Left lung (tissue), 10 donors: ENCODE data around the gene KRT28. TPM values are rescaled to one million over a fixed set of nuclear protein-coding genes. Genes with fewer than 3 reads are reported as not detected.

ENCODE experiments used
- ATAC-seq: fragments of 200-7000 bp; cut with Tn5 transposase; one replicate; pipeline ENCODE4 v1.9.1; 2020; ENCODE audit warnings: moderate library complexity
- DNase-seq, 4 donors: peaks; one replicate each; pipeline ENCODE4 v3.0.0-alpha.2; 2013 to 2020
- H3K27ac ChIP-seq, 2 donors: fragments of 200-600 bp; sonication (generic) in 1 of 2; one replicate each; pipeline versions ENCODE4 v1.5.0 to v1.8.0; 2020 to 2021
- H3K27me3 ChIP-seq, 2 donors: fragments of 200-600 bp; sonication (generic) in 1 of 2; one replicate each; pipeline versions ENCODE4 v1.5.0 to v1.8.0; 2020 to 2021
- H3K36me3 ChIP-seq, 2 donors: fragments of 200-600 bp; sonication (generic) in 1 of 2; one replicate each; pipeline versions ENCODE4 v1.5.0 to v1.8.0; 2020 to 2021
- H3K4me1 ChIP-seq, 2 donors: fragments of 200-600 bp; one replicate each; pipeline ENCODE4 v1.8.0; 2021
- H3K4me3 ChIP-seq, 2 donors: fragments of 200-600 bp; sonication (generic) in 1 of 2; one replicate each; pipeline versions ENCODE4 v1.5.0 to v1.8.0; 2020 to 2021; ENCODE audit warnings: mild to moderate bottlenecking in 1 of 2
- H3K9me3 ChIP-seq, 2 donors: fragments of 200-600 bp; sonication (generic) in 1 of 2; one replicate each; pipeline versions ENCODE4 v1.5.0 to v1.8.0; 2020 to 2021
- intact Hi-C, 2 donors: fragments of 100-400 bp; cut with DNase I; formaldehyde crosslinking; loops; one replicate each; pipeline versions ENCODE4 v1.11.2 to v1.14.2; 2022
- polyA plus RNA-seq, 6 donors: library from polyadenylated mRNA; unstranded; fragments of 120-200 nt; gene quantifications; one replicate each; pipeline ENCODE4 v1.2.1, GENCODE V29; 2013; ENCODE audit not compliant: insufficient read length in 6 of 6
- total RNA-seq, 2 donors: library from RNA; stranded (reverse); fragmentation: NEBNext Ultra II Directional; extraction: Animal tissue kit (Norgen Biotek cat#: 25700); gene quantifications; one replicate each; pipeline ENCODE4 v1.2.1, GENCODE V29; 2021
- TF ChIP-seq, protein P1 (sequence below), 2 donors: fragments of 200-600 bp; sonication (generic) in 1 of 2; IDR thresholded peaks; one replicate each; pipeline versions ENCODE4 v1.5.0 to v1.8.0; 2021; ENCODE audit warnings: antibody characterized with exemption in 2 of 2
- donor health status: DM: no; HTN: yes; CAD: no.
- donor health status: DM: no; HTN: no; CAD: no.

The KRT28 gene
- total and polyA plus RNA-seq, 8 donors: not detected

DNA sequence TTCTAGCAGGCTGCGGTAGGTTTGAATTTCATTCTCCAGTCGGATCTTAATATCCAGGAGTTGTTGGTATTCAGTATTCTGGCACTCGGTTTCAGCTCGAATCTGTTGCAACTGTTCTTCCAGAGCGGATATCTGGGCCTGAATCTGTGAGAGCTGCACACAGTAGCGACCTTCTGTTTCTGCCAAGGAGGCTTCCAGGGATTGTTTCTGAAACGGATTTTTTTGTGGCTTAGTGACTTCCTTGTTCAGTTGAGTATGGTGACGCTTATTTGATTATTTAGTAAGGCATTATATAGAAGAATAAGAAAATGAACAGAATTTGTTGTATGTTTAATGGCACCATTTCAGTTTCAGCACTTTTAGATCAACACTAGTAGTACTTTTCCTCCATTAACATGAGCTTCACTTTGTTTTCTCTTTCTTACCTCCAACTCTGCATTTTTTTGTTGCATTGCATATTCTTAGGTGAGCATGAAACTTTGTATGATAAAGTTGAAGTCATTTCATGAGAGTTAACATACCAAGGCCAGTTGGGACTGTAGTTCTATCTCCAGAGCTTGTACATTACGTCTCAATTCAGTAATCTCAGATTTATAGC lies 19.9 kb upstream of the KRT28 start:
- H3K4me3 ChIP-seq: peak overlapping the region; percentile 42 to 61
- peaks cover 0 to 8% of the 10 kb centered on the region in 2 donors for H3K4me1 ChIP-seq
- peak overlapping the region; percentile 89 to 91 for H3K27ac ChIP-seq
- peaks cover 0 to 11% of the 10 kb centered on the region in 2 donors for H3K36me3 ChIP-seq
- DNase-seq (peak in 2 of 4 donors; percentile 2 to 7), ATAC-seq (peak; percentile 15)
- intact Hi-C loops: no loop called here
- H3K9me3 ChIP-seq: no peaks in the 10 kb centered on the region
- TF ChIP-seq, protein P1, sequence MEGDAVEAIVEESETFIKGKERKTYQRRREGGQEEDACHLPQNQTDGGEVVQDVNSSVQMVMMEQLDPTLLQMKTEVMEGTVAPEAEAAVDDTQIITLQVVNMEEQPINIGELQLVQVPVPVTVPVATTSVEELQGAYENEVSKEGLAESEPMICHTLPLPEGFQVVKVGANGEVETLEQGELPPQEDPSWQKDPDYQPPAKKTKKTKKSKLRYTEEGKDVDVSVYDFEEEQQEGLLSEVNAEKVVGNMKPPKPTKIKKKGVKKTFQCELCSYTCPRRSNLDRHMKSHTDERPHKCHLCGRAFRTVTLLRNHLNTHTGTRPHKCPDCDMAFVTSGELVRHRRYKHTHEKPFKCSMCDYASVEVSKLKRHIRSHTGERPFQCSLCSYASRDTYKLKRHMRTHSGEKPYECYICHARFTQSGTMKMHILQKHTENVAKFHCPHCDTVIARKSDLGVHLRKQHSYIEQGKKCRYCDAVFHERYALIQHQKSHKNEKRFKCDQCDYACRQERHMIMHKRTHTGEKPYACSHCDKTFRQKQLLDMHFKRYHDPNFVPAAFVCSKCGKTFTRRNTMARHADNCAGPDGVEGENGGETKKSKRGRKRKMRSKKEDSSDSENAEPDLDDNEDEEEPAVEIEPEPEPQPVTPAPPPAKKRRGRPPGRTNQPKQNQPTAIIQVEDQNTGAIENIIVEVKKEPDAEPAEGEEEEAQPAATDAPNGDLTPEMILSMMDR (IDR thresholded peaks at IDR 0.05): no peak
- H3K27me3 ChIP-seq: peaks cover 0 to 5% of the 10 kb centered on the region in 2 donors

DNA sequence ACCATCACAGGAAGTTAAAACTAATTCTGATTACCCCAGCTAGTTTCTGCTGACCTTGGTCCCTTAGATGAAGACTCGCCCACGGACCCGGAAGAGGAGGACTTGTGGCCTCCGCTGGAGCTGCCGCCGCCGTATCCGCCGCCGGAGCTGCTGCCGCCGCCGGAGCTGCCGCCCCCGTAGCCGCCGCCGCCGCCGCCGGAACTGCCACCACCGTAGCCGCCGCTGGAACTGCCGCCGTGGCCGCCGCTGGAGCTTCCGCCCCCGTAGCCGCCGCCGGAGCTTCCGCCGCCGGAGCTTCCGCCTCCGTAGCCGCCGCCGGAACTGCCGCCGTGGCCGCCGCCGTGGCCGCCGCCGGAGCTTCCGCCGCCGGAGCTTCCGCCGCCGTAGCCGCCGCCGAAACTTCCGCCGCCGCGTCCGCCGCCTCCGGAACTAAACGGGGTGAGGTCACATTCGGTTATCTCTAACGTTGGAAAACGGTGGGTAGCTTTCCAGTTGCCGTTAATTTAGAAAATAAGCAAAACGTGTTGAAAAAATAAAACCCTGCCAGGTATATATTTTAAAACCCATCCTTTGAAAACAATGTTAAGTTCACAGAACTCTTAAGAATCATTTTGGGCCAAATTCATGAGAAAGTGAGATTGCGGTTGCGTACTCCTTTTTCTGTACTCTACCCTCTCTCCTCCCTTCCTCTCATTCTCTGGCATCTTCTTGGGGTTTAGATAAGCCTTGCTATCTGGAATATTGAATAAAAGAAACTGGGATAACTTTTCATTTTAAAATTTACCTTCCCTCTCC lies 19.2 kb upstream of the KRT28 start:
- peak; percentile 94 for ATAC-seq
- H3K27ac ChIP-seq: peak overlapping the region; percentile 89 to 91
- peak overlapping the region; percentile 42 to 61 for H3K4me3 ChIP-seq
- H3K9me3 ChIP-seq: no peaks in the 10 kb centered on the region
- DNase-seq: peak; percentile 70 to 92 (median 82)
- intact Hi-C loops: no loop called here
- peaks cover 0 to 5% of the 10 kb centered on the region in 2 donors for H3K27me3 ChIP-seq
- TF ChIP-seq, protein P1 (IDR thresholded peaks at IDR 0.05): no peak
- peaks cover 0 to 11% of the 10 kb centered on the region in 2 donors for H3K36me3 ChIP-seq
- peaks cover 0 to 8% of the 10 kb centered on the region in 2 donors for H3K4me1 ChIP-seq

DNA sequence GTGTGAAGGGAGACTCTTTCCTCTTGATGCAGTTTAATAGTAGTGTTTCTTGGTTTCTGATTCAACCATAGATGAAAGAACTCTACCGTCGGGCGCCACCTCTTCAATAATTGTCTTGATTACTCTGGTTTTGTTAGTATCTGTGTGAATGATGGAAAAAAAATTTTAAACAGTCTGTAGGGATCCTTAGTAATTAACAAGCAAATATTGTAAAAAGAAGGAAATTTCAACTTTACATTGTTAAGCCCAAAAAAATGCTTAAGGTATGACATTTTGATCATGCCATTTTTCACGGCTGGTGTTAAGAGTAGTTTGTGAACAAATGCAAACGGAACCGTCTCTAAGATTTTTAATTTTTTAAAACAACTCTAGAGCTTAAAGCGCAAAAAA lies 18.6 kb upstream of the KRT28 start:
- Histone ChIP-seq H3K27ac (peak overlapping the region; percentile 89 to 91), H3K4me3 (peak overlapping the region; percentile 42 to 61), H3K36me3 (peaks cover 0 to 11% of the 10 kb centered on the region in 2 donors), H3K9me3 (no peaks in the 10 kb centered on the region), H3K4me1 (peaks cover 0 to 8% of the 10 kb centered on the region in 2 donors), H3K27me3 (peaks cover under 1 to 5% of the 10 kb centered on the region in 2 donors)
- intact Hi-C loops: no loop called here
- TF ChIP-seq, protein P1 (IDR thresholded peaks at IDR 0.05): no peak
- ATAC-seq: no peak
- no peak for DNase-seq

DNA sequence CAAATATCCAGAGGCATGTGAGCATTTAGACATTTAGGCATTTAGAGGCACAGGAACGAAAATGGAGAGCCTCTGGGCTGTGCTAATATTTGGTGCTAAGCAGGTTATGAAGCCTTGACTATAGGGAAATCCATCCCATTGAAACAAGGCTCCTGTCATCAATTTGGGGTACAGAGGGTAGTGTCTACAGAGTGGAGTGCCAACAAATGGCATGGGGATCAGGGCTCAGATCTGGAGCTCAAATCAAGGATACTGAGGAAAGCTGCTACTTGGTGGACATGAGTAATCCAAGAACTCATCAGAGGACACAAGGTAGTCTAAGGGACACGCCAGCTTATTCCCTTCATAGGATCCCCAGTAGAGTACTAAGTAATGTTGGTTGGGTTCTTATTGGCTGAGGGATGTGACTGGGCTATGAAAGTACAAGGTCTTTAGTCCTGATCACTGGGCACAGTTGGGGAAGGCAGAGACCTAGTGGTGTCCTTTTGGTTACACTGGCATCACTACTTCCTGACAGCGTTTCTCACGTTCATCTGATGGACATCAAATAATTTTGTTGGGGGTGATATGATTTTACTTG lies 17.4 kb upstream of the KRT28 start:
- intact Hi-C loops: no loop called here

More for the DNA sequence above, 17.4 kb upstream of the KRT28 start:
- Histone ChIP-seq H3K4me3 (no peak overlapping the region), H3K4me1 (peaks cover 0 to 8% of the 10 kb centered on the region in 2 donors), H3K36me3 (peaks cover 0 to 11% of the 10 kb centered on the region in 2 donors), H3K27ac (no peak overlapping the region), H3K9me3 (no peaks in the 10 kb centered on the region), H3K27me3 (peaks cover 4 to 17% of the 10 kb centered on the region in 2 donors)
- TF ChIP-seq, protein P1 (IDR thresholded peaks at IDR 0.05): no peak
- DNase-seq (no peak), ATAC-seq (no peak)
